ENCODE results near the gene ARHGEF10L.

Gene ARHGEF10L

DNA sequence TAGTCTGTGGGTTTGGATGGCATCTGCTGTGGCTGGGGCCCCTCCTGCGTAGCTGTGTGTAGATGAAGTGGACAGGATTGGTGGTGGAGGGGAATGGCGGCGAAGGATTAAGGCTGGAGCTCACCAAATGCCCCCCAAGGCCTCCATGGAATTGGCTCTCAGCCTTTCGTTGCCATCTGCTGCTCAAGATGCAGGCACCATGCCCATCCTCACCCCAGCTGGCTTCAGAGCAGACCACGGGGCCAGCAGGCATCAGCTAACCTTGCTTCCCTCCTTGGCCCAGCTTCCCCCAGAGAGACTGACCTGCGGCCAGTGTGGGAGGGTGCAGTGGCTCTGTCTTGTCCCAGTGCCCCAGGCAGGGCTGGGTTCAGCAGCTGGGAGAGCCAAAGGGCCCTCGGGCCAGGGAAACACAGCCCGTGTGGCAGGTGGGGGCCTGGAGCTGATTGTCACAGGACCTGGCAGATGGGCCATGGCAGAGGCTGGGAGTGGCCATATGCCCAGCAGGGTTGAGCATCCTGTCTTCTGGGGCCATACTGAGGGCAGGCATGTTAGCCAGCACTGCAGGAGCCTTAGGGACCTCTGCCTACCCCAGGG, 148.8 kb downstream of the ARHGEF10L start:
- DNase-seq, result no peak

DNA sequence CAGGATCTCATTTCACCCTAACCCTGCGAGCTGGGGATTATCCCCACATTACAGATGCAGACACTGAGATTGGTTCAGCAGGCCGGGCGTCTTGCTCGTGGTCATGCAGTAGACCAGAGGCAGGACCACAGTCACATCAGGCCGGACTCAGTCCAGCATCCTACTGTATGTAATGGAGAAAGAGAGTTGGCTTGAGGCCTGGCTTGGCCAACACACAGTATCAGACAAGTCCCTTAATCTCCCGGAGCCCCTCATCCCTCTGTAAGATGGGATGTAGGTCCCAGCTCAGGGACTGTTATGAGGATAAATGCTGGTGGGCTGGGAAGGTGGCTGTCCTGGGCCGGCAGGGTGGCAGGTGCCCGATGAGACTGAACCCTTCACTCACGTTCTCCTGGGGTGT, 149.5 kb downstream of the ARHGEF10L start:
- DNase-seq, result no peak

DNA sequence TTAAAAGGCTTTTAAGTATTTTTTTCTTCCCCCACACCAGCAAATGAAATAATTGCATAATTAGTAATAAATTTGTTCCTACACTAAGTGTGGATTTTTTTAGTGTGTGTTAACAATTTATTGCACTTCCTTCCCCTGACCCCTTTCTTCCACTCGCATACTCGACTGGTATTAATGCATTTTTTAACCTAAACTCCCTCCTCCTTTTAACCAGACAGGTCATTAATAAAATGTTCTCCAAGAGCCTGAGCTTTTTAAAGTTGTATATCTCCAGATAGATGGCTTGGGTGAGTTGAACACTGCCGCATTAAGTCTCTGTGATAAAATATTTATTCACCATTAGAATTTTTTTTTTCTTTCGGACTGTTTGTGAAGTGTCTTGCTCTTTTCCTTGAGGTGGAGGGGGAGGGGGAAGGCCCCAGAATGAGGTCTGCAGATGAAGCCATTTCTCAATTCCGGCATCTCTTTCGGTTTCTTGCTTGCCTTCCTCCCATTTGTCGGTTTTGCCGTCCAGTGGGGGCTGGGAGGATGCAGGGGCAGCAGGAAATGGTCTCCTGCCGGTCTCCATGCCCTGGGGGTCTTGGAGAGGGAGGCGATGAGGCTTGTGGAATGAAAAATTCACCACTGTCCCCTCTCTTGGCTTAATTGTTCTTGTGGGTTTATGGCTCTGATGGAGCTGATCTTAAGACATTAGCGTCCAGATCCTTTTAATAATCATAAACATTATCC, 151.6 kb downstream of the ARHGEF10L start:
- DNase-seq, result no peak

DNA sequence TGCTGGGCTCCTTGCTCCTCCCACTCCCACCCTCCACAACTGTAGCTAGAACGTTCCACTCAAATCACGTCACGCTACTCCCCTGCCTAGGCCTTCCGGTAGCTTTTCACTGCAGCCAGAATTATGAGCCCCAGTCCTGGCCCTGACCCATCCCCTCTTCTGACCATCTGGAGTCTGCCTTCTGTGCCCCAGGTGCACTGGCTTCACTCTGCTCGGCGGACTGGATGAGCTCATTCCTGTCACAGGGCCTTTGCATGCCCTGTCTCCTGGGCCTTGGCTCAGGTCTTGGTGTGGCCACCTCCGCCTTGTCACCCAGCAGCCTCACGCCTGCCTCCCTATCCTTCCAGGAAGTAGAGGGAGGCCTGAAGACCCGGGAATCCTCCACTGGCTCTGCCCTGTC, 153.1 kb downstream of the ARHGEF10L start:
- no peak for DNase-seq

DNA sequence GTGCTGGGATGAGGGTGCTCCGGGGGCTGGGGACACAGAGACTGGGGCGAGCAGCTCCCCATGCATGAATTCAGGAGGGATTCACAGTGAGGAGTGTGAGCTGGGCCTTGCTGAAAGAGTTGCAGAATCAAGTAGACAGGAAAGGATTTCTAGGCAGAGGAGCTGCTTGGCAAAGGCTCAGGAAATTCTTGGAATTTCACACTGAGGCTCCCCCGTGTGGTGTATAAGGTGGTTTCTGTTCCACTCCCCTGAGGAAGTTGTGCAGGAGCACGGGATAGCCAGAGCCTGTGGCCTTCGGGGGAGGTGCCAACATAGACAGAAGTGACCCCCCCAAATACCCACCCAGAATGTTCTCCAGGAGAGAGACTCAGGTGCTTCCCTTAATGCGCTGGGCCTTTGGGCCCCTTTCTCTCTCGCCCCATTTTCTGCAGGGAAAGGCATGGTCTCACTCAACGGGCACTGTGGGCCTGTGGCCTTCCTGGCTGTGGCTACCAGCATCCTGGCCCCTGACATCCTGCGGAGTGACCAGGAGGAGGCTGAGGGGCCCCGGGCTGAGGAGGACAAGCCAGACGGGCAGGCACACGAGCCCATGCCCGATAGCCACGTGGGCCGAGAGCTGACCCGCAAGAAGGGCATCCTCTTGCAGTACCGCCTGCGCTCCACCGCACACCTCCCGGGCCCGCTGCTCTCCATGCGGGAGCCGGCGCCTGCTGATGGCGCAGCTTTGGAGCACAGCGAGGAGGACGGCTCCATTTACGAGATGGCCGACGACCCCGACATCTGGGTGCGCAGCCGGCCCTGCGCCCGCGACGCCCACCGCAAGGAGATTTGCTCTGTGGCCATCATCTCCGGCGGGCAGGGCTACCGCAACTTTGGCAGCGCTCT, 157.2 kb downstream of the ARHGEF10L start:
- no peak for DNase-seq

DNA sequence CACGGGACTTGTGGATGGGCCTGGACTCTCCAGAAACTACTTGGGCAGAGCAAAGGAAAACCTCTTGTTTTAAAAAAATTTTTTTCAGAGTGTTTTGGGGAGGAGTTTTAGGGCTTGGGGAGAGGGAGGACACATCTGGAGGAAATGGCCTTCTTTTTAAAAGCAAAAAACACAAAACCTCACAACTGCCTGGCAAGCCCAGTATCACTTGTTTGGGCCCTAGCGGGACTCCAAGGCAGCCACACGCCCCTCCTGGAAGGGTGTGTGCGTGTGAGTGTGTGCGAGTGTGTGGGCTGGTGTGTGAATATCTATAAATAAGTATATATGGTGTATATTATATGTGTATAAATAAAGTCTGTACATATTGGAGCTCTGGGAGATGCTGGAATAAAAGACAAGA, 158.0 kb downstream of the ARHGEF10L start:
- DNase-seq, result no peak

DNA sequence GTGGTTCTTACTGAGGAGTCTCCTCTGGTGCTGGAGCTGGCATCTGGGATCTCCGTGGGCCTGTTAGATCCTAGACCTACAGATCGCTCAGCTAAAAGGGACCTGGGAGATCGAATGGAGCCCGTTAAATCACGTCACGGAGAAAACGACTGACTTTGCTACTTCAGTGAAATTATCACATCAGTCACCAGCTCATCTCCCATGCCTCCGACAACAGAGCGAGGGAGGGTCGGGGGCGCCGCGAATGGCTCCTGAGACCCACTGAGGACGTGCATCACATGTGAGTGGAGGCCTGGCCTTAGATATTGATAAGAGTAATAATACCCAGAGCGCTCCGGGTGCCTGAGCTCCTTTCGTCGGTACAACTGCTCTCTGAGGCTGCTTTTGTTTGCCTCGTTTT, 160.1 kb downstream of the ARHGEF10L start:
- no peak for DNase-seq

DNA sequence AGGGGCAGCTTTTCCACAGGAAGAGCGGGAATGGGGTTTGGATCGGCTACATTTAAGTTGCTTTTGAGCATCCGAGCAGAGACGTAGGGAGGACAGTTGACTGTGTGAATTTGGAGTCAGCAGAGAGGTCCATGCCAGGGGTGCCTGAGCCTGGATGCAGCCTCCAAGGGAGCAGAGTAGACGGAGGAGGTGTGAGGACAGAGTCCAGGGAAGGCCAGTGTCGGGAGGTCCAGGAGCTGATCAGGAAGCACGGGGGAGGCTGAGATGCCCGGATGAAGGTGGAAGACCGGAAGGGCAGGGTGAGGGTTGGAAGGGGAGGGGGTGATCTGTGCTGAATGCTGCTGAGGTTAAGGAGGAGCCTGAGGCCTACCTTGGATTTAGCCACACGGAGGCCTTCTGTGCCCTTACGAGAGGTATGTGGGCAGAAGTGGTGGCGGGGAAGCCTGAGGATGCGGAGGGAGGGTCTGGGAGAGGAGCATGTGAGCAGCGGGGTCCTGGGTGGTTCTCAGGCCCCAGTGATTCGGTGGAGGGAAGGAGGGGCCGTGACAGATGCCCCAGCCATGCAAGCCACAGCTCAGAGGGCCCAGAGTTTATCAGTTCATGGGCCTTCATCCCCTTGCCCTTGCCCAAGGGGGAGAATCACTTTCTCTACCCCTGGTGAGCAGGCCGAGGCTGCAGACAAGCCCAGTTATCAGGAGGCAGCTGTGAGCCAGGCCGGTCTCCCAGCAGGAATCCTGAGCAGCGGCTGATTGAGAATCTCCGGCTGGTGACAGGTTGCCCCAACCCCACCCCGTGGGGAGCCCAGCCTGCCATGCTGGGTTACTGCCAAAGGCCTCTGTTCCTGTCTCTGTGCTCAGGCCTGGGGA, 161.7 kb downstream of the ARHGEF10L start:
- DNase-seq, result no peak

DNA sequence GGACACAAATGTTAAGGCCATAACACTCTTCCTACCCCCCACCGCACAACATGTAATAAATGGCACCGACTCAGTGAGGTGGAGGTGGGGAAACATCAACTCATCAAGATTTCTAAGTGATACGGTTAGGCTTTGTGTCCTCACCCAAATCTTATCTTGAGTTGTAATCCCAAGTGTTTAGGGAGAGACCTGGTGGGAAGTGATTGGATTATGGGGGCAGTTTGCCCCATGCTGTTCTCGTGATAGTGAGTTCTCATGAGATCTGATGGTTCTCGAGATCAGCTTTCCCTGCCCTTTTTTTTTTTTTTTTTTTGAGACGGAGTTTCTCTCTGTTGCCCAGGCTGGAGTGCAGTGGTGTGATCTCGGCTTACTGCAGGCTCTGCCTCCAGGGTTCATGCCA, 164.7 kb downstream of the ARHGEF10L start:
- DNase-seq, result no peak

DNA sequence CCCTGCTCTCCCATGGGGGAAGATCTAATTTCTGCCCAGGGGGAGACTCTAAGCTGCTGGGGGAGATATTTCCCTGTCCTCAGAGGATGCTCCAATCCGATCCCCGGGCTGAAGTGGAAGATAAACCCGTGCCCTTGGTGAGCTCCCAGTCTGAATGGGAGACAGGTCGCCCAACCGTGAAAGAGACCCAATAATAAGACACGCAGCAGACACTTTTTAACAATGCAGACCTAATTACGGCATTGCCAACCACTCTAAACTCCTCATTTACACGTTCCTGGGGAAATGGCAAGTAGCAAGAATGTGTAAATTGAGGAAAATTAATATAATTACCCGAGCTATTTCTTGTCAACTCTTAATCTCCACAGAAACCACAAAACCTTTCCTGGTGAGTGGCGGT, 166.9 kb downstream of the ARHGEF10L start:
- DNase-seq, result no peak

DNA sequence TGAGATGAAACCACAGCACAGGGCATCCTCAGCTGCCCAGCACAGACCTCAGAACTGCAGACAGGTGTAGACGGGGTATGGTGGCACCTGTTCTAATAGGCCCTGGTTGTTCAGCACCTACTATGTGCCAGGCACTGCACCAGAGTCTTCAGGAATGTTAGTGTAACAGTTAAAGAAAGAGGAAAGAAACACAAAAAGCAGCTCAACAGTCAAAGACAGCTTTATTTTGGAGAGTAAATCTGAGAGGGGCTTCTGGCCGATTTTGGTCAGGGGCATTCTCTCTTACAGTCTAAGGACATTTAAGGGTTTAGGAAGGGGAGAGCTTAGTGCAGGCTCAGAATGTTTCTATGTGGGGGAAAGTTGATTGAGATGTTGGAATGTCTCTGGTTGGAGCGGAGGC, 170.5 kb downstream of the ARHGEF10L start:
- no peak for DNase-seq

DNA sequence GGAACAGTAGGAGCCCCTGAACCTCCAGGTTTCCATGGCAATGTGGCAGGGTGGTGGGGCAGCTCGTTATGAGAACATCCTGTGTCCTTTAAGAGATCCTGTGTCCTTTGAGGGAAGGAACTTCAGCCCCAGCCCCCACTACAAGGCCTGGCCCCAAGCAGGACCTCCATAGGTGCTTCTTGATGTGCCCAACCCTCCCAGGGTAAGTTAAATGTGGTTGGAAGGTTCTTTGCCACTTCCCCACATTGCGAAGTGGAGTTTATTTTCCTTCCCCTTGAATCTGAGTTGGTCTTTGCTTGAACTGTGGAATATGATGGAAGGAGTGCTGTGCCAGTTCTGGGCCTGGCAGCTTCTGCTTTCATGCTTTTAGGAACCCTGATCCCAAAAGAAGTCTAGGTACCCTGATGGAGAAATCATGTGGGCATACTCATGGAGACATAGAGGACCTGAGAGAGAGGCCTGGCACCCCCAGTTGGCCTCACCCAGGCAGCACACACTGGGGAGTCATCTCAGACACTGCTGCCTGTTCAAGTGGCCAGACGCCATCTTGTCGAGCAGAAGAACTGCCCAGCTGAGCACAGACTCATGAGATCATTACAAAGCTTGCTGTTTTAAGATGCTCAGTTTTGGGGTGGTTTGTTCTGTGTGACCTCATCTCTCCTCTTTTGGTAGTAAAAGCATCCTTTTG, 171.5 kb downstream of the ARHGEF10L start:
- DNase-seq, result no peak

DNA sequence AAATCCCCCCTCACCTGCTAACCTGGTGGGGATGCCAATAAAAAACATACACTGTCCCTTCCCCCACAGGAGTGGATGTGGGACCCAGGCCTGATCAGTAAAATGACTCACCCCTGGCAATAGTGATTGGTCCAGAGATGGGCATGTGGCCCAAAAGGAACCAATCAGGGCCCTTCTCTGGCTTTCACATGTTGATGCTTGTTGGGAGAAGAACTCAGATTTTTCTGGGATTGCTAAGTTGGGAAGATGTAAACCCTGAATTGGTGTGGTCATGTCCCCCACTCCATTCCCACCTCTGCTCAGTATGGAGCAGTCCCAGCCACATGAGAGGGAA, 172.0 kb downstream of the ARHGEF10L start:
- no peak for DNase-seq

DNA sequence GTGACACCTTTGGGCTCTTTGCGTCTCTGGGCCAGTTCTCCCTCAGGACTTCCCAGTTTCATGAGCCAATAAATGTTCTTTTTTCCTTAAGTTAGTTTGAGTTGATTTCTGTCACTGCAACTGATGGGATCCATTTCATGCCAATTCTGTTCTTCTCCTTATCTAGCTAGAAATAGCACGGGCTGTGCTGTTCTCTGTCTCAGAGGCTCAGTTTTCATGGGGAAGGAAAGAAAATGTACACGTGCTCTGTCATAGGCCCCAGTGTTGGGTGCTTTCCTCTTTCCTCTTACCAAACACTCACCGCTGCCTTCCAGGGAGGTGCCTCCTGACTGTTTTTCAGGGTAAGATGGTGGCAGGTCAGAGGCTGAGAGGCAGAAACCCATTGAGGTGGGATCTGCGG, 172.4 kb downstream of the ARHGEF10L start:
- no peak for DNase-seq

DNA sequence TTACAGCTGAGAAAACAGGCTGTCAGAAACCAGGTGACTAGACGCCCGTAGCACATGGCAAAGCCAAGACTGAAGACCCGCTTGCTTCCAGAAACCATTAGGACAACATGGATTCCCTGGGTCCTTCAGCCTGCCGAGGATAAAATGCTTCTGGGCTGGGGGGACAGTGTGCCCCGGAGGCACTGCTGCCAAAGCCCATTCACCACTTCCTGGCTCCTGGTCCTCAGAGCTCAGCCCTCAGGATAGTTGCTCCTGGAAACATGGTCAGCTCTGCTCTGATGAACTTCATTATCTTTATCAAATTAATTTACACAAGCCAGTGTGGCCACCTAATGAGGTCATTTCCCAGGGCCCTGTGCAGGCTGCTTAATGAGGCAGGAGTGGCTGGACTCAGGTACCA, 174.5 kb downstream of the ARHGEF10L start:
- no peak for DNase-seq

DNA sequence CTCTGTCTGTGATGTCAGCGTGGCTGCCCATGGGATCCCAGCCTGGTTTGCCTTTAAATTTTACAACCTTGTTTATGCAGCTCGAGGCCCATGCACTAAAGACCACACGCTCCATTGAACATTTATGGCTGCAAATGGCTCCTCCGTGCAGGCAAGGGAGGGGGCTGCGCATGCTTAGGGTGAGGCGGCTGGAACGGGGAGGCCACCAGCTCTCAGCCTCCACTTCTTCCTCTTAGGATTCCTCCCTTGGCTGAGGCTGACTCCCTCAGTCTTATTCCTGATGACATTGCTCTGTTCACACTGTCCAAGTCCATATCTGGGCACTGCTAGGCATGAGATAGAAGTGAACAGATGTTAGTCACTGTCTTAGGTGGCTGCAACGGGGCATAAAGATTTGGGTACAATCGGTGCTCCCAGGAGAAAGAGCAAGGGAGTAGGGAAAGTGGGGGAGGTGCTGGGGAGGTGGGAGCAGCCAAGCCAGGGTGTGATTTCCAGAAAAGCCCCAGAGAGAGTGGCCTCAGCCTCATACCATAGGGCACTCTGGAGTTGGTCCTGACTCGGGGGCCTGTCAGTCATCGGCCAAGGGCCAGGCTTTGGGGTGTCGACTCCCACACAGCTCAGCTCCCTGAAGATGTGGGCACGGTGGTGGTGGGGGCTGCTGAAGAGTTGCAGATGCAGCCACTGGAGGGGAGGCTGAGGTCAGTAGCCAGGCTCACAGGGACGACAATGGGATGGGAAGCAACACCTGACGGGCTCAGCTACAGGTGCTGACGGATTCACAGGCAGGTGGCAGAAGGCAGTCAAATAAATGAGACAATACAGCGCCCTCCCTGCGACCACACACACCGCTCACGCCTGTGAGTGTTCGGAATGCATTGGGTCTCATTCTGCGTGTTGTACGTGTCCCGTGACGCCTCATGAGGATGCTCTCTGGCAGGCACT, 178.4 kb downstream of the ARHGEF10L start:
- DNase-seq, result no peak

DNA sequence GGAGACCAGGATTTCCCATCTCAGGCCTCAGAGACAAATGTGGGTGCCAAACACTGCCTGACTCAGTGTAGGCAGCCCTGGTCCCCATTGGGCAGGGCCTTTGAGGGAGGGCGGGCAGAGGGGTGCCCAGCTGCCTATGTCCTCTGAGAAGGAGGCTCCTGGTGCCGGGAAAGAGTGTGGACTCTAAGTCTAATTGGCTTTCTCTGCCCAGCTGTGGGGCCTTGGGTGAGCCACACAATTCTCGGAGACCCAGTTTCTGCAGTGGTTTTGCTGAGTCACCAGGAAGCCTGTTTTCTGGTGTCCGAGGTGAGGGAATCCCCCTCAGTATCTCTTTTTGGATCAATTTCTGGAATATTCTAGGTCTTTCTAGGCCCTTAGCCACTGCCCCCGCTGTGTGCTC, 180.4 kb downstream of the ARHGEF10L start:
- no peak for DNase-seq

DNA sequence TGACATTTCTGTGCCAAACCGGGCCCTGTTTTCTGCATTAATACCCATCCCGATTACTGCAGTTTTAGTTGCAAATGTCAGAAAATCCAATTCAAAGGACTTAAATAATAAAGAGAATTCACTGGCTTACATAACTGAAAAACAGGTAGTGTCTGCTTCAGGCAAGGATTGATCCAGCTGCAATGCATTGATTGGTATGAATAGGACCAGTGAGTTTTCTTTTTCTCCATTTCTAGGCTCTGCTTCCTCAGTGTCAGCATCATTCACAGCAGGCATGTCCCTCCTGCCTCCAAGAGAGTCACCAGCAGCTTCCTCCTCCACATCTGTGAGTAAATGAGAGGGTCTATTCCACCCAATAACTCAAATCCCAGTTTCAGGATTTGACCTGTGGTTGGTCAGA, 181.9 kb downstream of the ARHGEF10L start:
- no peak for DNase-seq

DNA sequence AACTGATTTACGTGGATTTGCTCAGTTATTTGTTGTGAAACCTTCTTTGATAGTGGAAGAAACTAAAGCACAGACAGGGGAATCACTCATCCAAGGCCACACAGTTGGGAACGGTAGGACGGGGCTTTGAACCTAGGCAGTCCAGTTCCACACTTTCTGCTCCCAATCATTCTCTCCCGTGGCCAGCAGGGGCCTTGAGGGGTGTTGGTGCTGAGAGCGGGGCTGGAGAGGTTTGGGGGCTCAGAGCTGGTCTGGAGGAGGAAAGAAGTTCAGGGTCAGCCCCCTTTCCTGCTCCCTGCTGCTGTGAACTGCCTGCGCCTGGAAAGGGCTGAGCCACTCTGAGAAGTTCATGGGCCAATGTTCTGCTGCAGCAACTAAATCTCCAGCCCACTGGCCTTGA, 184.2 kb downstream of the ARHGEF10L start:
- DNase-seq, result no peak

DNA sequence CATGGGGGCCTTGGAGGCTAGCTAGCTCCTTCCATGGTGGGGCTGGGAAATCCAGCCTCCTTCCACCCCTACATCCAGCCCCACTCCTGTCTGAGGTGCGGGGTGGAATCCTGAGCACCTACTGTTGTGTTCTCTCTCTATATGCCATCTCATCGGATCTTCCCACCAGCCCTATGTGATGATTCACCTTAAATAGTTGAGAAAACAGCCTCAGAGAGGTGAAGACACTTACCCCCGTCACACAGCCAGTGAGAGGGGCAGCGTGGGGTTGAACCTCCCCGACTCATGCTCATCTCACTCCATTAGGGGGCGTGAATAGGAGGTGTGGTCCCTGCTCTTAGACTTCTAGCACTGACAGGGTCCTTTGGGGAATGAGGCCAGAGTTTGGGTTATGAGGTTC, 184.7 kb downstream of the ARHGEF10L start:
- DNase-seq, result no peak

DNA sequence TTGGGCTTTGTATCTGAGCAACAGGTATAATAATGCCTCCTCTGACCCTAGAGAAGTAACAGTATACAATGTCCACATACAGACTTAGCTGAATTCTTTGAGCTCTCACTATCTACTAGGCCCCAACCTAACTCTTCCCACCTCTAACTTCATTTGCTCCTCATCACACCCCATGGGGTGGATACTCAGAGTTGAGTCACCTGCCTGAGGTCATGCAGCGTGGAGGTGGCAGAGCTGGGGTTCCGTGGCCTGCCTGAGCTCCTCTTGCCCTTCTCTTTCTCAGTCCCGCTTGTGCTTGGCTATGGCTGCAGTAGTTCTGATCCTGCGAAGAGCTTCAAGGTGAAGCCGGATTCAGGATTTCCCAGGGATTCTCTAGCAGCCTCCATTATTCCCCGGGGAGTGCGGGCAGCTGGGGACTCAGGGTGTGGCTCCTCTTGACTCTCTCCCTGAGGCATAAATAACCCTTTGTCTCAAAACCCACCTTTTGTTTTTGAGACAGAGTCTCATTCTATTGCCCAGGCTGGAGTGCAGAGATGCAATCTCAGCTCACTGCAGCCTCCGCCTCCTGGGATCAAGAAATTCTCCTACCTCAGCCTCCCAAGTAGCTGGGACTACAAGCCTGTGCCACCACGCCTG, 185.7 kb downstream of the ARHGEF10L start:
- DNase-seq, result no peak

Data from activated CD8-positive, alpha-beta memory T cell treated with anti-CD3 and anti-CD28 coated beads, Interleukin-2, amount 50 U/mL, for 4 hours (primary cell).